GM23338 (cell line): ENCODE data around the gene TRPM2. TPM values are rescaled to one million over a fixed set of nuclear protein-coding genes. Genes with fewer than 3 reads are reported as not detected.

Experiments
- ATAC-seq: fragments of 200-7000 bp; cut with Tn5 transposase; 3 replicates; pipeline ENCODE4 v1.9.1; 2020
- DNase-seq: peaks from one replicate; pipeline ENCODE4 v3.0.0-alpha.2; 2015; ENCODE audit warnings: low spot score
- H2AFZ ChIP-seq: fragments of 200-600 bp; sonication (generic); 2 replicates; pipeline ENCODE4 v1.8.0; 2016; ENCODE audit warnings: antibody characterized with exemption, mild to moderate bottlenecking, moderate library complexity
- H3F3A ChIP-seq: fragments of 200-600 bp; sonication (generic); replicated peaks from 2 replicates; pipeline ENCODE4 v1.8.0; 2017; ENCODE audit warnings: antibody characterized with exemption, mixed run types, low read depth
- H3K27ac ChIP-seq: fragments of 200-600 bp; sonication (generic); 2 replicates; pipeline ENCODE4 v1.6.1; 2016; ENCODE audit warnings: low read depth
- H3K27me3 ChIP-seq: fragments of 200-600 bp; sonication (generic); 2 replicates; pipeline ENCODE4 v1.8.0; 2016; ENCODE audit warnings: mild to moderate bottlenecking, mixed run types, moderate library complexity; ENCODE audit not compliant: insufficient read depth
- H3K36me3 ChIP-seq: fragments of 200-600 bp; sonication (generic); 2 replicates; pipeline ENCODE4 v1.8.0; 2016; ENCODE audit warnings: mild to moderate bottlenecking; ENCODE audit not compliant: insufficient read depth
- H3K4me1 ChIP-seq: fragments of 200-600 bp; sonication (generic); 2 replicates; pipeline ENCODE4 v1.8.0; 2016; ENCODE audit warnings: mild to moderate bottlenecking, moderate library complexity; ENCODE audit not compliant: insufficient read depth
- H3K4me2 ChIP-seq: fragments of 200-600 bp; sonication (generic); 2 replicates; pipeline ENCODE4 v1.7.1; 2017; ENCODE audit warnings: mixed run types
- H3K4me3 ChIP-seq: fragments of 200-600 bp; sonication (generic); 2 replicates; pipeline ENCODE4 v1.6.1; 2016; ENCODE audit warnings: mixed run types
- H3K79me2 ChIP-seq: fragments of 200-600 bp; sonication (generic); replicated peaks from 2 replicates; pipeline ENCODE4 v1.8.0; 2017; ENCODE audit warnings: mild to moderate bottlenecking; ENCODE audit not compliant: insufficient read depth
- H3K9me2 ChIP-seq: fragments of 200-600 bp; sonication (generic); 2 replicates; pipeline ENCODE4 v1.8.0; 2017; ENCODE audit not compliant: insufficient read depth
- H4K20me1 ChIP-seq: fragments of 200-600 bp; sonication (generic); replicated peaks from 2 replicates; pipeline ENCODE4 v1.8.0; 2017; ENCODE audit warnings: mild to moderate bottlenecking; ENCODE audit not compliant: insufficient read depth
- H3K27ac Mint-ChIP-seq: 2 replicates; pipeline ENCODE4 v1.8.0; 2020; ENCODE audit warnings: inconsistent platforms, mild to moderate bottlenecking, moderate library complexity, mixed read lengths
- H3K27me3 Mint-ChIP-seq: 3 replicates; pipeline ENCODE4 v1.8.0; 2022; ENCODE audit warnings: low read depth, mild to moderate bottlenecking, moderate library complexity, mixed read lengths, inconsistent platforms; ENCODE audit not compliant: insufficient read depth, poor library complexity
- H3K36me3 Mint-ChIP-seq: 3 replicates; pipeline ENCODE4 v1.8.0; 2021; ENCODE audit warnings: low read depth, mild to moderate bottlenecking, inconsistent platforms, moderate library complexity, mixed read lengths
- H3K4me1 Mint-ChIP-seq: 3 replicates; pipeline ENCODE4 v1.8.0; 2020; ENCODE audit warnings: mild to moderate bottlenecking, inconsistent platforms, mixed read lengths
- H3K4me3 Mint-ChIP-seq: 3 replicates; pipeline ENCODE4 v1.8.0; 2021; ENCODE audit warnings: moderate library complexity, mild to moderate bottlenecking, inconsistent platforms, mixed read lengths
- H3K9me3 Mint-ChIP-seq: 3 replicates; pipeline ENCODE4 v1.8.0; 2020; ENCODE audit warnings: moderate library complexity, mild to moderate bottlenecking, inconsistent platforms, mixed read lengths
- CTCF ChIP-seq, 2 experiments: fragments of 200-600 bp in 1 of 2; sonication (generic) in 1 of 2; conservative IDR thresholded peaks; 2 replicates each; pipeline versions ENCODE4 v1.5.1 to v1.6.1; 2016 to 2017; ENCODE audit warnings: antibody characterized with exemption in 2 of 2, low read depth in 2 of 2, mild to moderate bottlenecking in 2 of 2, moderate library complexity in 1 of 2
- EZH2 ChIP-seq: fragments of 200-600 bp; sonication (generic); IDR thresholded peaks from one replicate; pipeline ENCODE4 v1.8.0; 2017; ENCODE audit warnings: antibody characterized with exemption, mild to moderate bottlenecking, low read depth; ENCODE audit not compliant: unreplicated experiment
- EZH2phosphoT487 ChIP-seq: fragments of 200-600 bp; sonication (generic); IDR thresholded peaks from one replicate; pipeline ENCODE4 v1.8.1; 2018; ENCODE audit warnings: antibody characterized with exemption; ENCODE audit not compliant: unreplicated experiment
- ZNF462 ChIP-seq: fragments of 250-450 bp; sonication (Bioruptor Pico); IDR thresholded peaks from 2 replicates; pipeline ENCODE4 v1.5.0; 2020; ENCODE audit warnings: mild to moderate bottlenecking, moderate library complexity
- polyA plus RNA-seq: library from polyadenylated mRNA; unstranded; fragments of >200 nt; fragmentation: Nextera tagmentation; extraction: Ambion mirVana; gene quantifications from 2 replicates; pipeline ENCODE4 v1.2.1, GENCODE V29; 2016
- total RNA-seq: library from RNA; depleted of rRNA; stranded (reverse); fragments of >200 nt; shearing (Covaris generic); gene quantifications from 2 replicates; pipeline ENCODE4 v1.2.3, GENCODE V29; 2014

Gene TRPM2
- total and polyA plus RNA-seq, 2 experiments from 2014 or later, result 0.53 to 0.83 TPM

- TF ChIP-seq ZNF462 (CRISPR knock-in tag), result no peak
These were observed 27.8 kb upstream of the TRPM2 start (continued) for GRCh38 chr21:44325386-44326271.

GRCh38 chr21:44326272-44326647 lies 27.2 kb upstream of the TRPM2 start:
- Histone ChIP-seq H3F3A (no peaks in the 10 kb centered on the region), H3K9me2 (no peaks in the 10 kb centered on the region), H3K4me2 (no peak overlapping the region), H3K4me1 (no peaks in the 10 kb centered on the region), H4K20me1 (no peaks in the 10 kb centered on the region), H3K79me2 (no peaks in the 10 kb centered on the region), H2AFZ (no peak overlapping the region), H3K27me3 (no peaks in the 10 kb centered on the region), H3K36me3 (no peaks in the 10 kb centered on the region), H3K4me3 (no peak overlapping the region), H3K27ac (no peak overlapping the region)
- no peaks in the 10 kb centered on the region for H3K4me1 Mint-ChIP-seq
- H3K4me3 Mint-ChIP-seq, result no peak overlapping the region
- H3K9me3 Mint-ChIP-seq, result no peaks in the 10 kb centered on the region
- H3K27me3 Mint-ChIP-seq, result peaks cover 13% of the 10 kb centered on the region
- peaks cover 3% of the 10 kb centered on the region; the same call in 1 of the 3 replicates for H3K36me3 Mint-ChIP-seq
- H3K27ac Mint-ChIP-seq, result no peak overlapping the region
- ATAC-seq (no peak), DNase-seq (no peak)
- TF ChIP-seq EZH2 (no peak), CTCF (conservative IDR thresholded peaks at IDR 0.05; ENCODE audit: low read depth in 2 of 2) (no peak), EZH2phosphoT487 (no peak), ZNF462 (CRISPR knock-in tag) (no peak)
